ENCODE data around the gene ATXN7L3.
"Not testable (repeated sequence)": the region's sequence is repeated elsewhere in the genome, so short reads cannot be mapped to it uniquely, and the experiment has no call there.

ATXN7L3 gene

DNA sequence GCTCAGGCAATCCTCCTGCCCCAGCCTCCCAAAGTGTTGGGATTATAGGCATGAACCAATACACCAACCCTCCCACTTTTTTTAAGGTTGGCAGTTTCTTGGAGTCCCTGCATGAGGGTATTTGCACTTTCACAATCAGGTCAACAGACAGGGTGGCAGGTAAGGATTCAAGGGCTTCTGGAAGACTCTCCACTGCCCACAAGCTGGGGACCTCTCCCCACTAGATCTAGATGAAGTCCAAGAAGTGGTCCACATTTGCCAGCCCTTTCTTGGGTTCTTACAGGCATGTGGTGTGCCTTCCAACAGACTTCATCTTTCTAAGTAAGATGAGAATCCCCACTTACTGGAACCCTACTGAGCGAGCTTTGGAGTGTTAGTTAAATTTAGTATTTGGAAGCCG lies 25.3 kb downstream of the ATXN7L3 start:
- DNase-seq = no peak

DNA sequence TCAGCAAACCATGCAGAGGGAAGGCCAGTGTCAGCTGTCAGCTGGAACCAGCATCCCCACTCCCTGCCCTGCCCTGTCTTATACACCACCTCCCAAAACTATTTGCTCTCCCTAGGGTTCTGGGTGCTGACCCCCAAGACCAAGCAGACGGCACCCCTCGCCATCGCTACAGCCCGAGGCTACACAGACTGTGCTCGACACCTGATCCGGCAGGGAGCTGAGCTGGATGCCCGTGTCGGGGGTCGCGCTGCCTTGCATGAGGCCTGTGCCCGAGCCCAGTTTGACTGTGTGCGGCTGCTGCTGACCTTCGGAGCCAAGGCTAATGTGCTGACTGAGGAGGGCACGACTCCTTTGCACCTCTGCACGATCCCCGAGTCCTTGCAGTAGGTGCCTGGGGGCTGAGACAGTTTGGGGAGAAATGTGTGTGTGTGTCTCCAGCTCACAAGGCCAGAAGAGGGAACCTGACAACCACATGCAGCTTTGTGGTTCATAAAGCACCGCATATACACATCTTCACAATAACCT lies 27.7 kb downstream of the ATXN7L3 start:
- no peak for DNase-seq

DNA sequence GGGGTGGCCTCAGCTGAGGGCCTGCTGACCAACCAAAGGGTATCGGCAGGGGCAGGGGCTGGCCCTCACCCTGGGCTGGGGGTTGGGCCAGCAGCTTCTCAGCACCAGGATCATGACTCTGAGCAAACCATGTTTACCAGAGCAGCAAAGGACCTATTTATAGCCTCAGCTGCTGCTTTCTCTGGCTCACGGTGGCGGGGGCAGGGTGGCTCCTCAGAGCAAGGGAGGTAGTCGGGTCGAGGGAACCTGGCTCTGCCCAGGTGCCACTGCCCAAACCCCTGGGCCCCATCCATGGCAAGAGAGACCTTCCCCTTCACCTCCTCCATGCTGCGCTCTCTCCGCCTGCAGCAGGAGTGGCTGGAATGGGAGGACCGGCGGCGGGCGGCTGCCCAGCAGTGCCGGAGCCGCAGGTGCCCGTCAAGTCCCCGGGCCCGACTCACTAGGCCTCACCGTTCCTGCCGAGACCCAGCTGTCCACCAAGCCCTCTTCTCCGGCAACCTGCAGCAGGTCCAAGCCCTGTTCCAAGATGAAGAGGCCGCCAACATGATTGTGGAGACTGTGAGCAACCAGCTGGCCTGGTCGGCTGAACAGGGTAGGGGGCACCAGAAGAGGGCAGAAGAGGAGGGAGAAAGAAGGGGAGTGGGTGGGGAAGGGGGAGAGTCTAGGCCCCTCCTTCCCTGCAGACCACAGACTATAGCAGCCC lies 29.0 kb downstream of the ATXN7L3 start, which contains the start of gene ASB16:
TSS of gene ASB16 (plus strand) at position 206 of the 703 bp plus-strand sequence. CDS start at position 292, 86 bp downstream.
- DNase-seq = peak; percentile 93

DNA sequence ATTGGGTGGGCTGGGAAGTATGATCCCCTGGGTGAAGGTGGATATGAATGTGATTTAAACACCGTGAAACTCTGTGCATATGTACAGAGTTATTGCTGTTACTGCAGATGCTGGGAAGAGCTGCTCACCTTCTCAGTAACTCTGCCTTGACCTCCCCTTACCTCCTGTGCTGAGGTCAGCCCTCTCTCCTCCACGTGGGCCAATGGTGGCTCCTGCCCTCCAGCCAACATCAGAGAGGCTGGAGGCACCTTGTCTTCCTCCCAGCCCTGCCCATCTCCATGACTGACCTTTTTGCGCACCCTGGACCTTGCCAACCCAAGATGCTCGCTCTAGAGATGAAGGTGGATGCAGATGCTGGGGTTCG lies 29.6 kb downstream of the ATXN7L3 start:
- peak; percentile 74 for DNase-seq

DNA sequence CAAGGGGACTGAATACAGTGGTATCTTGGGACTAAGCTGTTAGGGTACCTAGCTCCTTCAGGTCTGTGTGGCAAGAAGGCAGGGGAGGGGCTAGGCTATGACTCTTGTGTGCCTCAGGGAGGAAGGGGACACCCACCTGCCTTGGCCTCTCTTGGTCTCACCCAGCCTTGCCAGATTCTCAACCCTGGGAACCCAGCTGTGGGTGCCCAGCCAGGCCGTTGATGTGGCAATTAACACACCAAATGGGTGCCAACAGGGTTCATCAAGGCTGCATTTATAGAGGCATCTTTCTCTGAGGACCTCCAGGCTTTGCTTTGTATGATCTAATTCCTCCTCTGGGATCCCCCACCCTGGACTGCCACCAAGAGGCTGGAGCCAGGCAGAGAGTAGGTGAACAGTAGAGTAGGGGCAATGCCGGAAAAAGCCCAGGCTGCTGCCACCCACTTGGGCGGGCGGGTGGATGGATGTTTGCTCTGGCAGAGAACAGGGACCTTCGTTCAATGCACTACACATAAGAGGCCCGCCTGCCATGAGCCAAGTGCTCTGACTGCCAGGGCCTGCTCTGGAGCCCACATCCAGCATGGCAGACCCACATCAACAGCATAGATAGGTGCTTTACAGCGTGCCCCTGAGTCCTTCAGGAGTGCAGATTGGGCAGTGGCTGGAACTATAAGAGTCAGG lies 32.4 kb downstream of the ATXN7L3 start:
- no peak for DNase-seq

DNA sequence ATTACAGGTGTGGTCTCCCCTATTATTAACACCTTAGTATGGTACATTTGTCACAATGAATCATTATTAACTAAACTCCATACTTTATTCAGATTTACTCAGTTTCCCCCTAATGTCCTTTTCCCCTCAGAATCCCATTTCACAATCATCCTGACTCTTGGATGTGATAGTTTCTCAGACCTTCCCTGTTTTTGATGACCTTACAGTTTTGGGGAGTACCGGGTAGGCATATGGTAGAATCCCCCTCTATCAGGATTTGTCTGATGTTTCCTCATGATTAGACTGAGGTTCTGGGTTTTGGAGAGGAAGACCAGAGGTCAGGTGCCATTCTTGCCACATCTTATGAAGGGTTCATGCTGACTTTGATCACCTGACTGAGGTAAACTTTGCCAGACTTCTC lies 35.2 kb downstream of the ATXN7L3 start:
- DNase-seq = no peak

DNA sequence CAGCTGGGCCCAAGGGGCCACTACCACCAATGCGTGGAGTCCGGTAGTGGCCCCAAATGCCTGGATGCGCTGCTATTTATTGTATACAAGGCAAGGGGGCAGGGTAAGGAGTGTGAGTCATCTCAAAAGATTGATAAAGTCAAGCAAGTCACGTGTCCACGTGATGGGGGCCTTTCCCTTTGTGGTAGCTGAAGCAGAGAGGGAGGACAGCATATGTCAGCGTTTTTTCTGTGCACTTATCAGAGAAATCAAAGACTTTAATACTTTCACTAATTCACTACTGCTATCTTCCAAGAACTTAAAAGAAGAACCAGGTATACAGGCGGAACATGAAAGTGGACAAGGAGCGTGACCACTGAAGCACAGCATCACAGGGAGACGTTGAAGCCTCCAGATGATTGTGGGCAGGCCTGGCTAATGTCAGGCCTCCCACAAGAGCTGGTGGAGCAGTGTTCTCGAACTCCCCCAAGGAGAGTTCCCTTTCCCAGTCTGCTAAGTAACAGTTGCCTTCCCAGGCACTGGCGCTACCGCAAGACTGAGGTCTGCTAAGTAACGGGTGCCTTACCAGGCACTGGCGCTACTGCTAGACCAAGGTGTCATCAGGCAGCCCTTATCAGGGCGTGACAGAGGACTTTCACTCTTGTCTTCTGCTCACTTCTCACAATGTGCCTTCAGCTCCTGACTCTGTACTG lies 40.0 kb downstream of the ATXN7L3 start:
- no peak for DNase-seq

DNA sequence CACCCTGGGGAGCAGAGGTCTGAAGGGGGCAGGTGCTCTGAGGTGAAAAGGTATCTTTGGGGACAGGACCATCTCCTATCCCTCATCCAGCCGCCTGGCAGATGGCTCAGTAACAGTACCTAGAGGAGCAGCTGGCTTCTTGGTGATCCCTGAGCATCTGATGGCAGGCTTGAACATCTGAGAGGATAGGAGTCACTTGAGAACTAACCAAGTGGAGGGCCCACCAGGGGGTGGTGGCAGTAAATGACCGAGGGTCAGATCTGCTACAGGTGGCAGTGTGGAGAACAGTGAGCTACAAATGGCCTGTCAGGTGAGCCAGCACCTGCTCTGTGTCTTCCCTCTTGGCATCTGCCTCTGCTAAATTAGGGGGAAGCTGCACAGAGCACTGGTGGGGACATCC lies 44.2 kb downstream of the ATXN7L3 start:
- no peak for DNase-seq

DNA sequence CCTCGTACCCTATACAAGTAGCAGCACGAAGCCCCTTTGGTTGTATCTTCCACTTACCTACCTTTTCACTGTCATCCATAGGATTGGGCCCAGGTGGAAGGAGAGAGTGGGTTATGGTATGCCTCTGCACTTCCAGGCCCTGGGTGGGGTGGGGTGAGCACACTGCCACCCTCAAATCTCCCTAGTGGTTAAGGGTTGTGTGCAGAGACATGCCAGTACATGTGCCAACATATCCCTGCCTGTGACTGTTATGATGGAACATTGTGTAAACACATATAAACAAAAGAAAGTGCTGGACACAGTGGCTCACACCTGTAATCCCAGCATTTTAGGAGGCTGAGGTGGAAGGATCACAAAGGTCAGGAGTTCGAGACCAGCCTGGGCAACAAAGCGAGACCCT lies 46.8 kb downstream of the ATXN7L3 start:
- no peak for DNase-seq

DNA sequence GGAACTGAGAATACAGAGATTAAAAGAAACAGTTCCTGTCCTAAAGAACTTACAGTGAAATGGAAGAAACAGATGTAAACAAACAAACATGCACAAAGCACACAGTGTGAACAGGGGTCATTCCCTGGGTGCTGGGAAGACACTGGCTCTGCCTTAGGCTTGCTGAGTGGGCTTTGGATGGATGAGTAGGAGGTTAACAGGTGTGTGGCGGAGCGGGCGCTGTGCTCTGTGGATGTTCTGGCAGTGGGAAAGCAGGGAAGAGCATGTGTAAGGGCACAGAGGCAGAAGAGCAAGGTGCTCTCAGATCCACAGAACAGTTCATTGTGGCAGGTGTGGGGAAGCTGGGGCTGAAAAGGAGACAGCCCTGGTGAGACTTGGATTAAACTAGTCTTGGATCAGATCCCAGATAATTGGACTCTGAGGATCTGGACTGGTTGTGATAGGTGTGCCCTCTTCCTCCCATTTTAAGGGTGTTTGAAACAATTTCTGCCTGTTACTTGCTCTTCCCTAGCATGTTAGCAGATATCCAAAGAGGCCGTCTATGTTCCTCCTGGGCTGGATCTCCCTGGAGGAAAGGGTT lies 49.8 kb downstream of the ATXN7L3 start:
- DNase-seq = no peak

DNA sequence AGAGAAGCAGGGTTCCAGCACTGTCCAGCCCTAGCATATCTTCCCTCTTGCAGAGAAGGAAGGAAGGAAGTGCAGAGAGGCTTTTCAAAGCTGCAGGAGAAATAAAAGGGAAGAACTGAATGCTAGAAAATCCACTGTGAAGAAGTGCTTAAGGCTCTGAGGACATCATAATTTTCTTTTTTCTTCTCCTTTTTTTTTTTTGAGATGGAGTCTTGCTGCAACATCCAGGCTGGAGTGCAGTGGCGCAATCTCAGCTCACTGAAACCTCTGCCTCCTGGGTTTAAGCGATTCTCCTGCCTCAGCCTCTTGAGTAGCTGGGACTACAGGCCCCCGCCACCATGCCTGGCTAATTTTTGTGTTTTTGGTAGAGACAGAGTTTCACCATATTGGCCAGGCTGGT lies 50.6 kb downstream of the ATXN7L3 start:
- not testable (repeated sequence) for DNase-seq

DNA sequence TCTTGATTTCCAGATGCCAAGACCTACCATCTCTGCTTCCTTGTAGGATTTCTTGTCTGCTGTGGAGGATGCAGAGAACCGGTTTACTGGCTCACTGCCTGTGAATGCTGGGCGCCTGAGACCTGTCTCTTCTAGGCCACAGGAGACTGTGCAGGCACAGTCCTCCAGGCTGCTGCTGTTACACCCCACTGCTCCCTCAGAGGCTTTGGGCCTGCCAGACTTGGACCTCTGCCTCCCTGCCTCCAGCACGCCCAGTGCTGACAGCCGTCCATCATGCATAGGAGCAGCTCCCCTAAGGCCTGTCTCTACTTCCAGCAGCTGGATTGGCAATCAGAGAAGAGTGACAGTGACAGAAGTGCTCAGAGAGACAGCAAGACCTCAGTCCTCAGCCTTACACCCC lies 51.9 kb downstream of the ATXN7L3 start:
- DNase-seq = no peak

DNA sequence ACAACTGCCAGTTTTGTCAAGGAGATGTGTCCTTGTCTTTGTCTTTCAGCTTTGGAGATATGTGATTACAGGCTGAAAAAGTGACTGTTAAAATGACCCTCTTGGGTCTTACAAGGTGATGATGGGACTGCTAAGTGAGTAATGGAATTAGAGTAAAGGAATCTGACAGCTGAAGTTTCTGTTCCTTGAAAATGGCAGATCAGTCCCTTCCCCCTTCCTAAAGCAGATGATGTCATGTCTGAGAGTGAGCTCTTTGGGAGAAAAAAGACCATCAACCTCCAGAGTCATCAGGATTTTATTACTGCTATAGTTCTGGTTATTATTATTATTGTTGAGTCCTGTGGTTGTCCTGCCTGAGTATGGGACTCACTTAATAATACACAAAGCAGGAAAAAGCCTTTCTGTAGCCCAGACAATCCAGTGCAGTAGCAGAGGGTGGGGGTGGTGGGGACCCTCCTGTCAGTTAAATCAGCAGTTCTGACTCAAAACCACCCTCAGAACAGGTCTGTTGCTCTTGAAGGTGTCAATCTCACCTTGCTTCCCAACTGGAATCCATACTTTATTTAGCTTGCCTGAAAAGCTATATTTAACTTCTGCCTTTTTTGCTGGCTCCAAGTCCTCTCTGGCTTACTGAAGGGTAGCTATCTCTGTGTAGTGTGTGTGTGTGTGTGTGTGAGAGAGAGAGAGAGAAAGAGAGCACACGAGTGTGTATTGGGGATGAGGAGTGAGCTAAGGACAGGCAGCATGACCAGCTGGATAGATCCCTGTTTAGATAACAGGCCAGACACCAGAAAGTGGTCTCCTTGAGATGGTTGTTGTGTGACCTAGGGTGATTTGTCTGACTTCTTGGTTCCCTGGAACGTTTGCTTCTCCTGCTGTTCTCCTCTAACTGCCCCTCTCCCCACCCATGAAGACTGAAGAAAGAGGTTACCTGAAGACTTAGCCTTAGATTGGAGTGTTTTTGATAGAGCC lies 53.0 kb downstream of the ATXN7L3 start:
- no peak for DNase-seq

DNA sequence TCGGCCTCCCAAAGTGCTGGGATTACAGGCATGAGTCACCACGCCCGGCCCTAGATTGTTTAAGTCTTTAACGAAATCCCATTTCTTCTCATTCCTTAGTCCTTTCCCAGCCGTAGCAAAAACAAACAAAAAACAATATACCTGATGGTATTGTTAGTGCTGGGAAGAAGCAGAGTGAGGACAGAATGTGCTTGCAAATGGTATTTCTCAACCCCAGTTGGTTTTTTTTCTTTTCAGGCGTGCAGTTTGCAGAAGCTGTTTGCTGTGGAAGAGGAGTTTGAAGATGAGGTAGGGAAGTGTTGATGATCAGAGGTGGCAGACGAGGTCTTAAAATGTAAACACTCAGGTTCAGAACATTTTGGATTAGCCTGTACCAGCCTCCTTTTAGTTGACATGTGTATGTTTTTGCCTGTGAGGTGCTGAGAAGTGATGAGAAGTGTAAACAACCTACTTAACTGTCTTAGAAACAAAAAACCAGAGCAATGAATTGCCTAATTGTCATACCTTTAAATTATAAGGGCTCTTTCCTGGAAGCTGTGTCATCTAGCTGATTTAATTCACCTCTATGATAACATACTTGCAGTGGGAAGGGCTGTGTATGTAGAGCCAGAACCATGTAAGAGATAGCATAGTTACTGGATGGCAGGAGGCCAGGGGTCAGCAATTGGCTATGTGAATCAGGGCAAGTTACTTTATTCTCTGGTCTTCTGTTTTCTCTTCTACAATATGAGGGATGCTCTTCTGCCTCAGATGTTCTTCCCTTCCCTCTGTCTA lies 54.5 kb downstream of the ATXN7L3 start:
- no peak for DNase-seq

DNA sequence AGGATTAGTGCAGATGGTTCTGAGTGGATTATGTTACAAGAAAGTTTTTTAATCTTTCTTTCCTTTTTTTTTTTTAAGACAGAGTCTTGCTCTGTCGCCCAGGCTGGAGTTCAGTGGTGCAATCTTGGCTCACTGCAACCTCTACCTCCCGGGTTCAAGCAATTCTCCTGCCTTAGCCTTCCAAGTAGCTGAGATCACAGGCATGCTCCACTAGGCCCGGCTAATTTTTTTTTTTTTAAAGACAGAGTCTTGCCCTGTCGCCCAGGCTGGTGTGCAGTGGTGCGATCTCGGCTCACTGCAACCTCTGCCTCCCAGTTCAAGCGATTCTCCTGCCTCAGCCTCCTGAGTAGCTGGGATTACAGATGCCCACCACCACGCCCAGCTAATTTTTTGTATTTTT lies 55.8 kb downstream of the ATXN7L3 start:
- not testable (repeated sequence) for DNase-seq

Measured in DMS53 (cell line).